HL-60 (cell line): ENCODE results near the gene CNDP1.

ENCODE experiments used
- GABPA ChIP-seq: IDR thresholded peaks from 2 replicates; pipeline ENCODE4 v1.6.1; 2012; ENCODE audit warnings: low read depth
- POLR2AphosphoS5 ChIP-seq: IDR thresholded peaks from 2 replicates; pipeline ENCODE4 v1.6.1; 2012; ENCODE audit warnings: low read depth
- REST ChIP-seq: IDR thresholded peaks from 2 replicates; pipeline ENCODE4 v1.6.1; 2012; ENCODE audit warnings: low read depth; ENCODE audit not compliant: insufficient replicate concordance
- SPI1 ChIP-seq: IDR thresholded peaks from 2 replicates; pipeline ENCODE4 v1.6.1; 2012; ENCODE audit warnings: low read depth, mild to moderate bottlenecking, borderline replicate concordance
- TF ChIP-seq, protein P1 (sequence below): IDR thresholded peaks from one replicate; pipeline ENCODE4 v1.5.1; 2011; ENCODE audit warnings: low read length, control low read depth, inconsistent platforms; ENCODE audit not compliant: insufficient read depth

DNA sequence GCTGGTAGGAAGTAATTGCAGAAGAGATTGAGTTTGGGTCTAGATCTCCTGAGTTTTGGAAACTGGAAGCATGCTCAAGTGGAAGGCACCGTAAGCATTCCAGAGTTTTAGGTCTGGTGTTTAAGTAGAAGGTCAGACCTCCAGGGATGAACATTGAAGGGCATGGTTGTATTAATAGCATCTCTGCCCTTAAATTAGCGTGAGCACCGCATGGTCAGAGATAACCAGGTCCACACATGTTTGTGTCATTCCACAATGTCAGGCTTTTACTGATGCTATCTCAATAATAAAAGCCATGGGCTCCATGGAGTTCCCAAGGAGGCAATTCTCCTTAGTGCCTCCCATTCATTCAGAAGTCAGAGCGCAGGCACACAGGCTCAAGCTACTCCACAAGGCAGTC lies 35.1 kb downstream of the CNDP1 start:
- TF ChIP-seq, protein P1, sequence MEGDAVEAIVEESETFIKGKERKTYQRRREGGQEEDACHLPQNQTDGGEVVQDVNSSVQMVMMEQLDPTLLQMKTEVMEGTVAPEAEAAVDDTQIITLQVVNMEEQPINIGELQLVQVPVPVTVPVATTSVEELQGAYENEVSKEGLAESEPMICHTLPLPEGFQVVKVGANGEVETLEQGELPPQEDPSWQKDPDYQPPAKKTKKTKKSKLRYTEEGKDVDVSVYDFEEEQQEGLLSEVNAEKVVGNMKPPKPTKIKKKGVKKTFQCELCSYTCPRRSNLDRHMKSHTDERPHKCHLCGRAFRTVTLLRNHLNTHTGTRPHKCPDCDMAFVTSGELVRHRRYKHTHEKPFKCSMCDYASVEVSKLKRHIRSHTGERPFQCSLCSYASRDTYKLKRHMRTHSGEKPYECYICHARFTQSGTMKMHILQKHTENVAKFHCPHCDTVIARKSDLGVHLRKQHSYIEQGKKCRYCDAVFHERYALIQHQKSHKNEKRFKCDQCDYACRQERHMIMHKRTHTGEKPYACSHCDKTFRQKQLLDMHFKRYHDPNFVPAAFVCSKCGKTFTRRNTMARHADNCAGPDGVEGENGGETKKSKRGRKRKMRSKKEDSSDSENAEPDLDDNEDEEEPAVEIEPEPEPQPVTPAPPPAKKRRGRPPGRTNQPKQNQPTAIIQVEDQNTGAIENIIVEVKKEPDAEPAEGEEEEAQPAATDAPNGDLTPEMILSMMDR, result no peak
- no peak for TF ChIP-seq REST
- TF ChIP-seq POLR2AphosphoS5, result no peak
- no peak for TF ChIP-seq GABPA
- TF ChIP-seq SPI1, result no peak
